Neural progenitor cell (in vitro differentiated cells): ENCODE data around the gene CACNA1D.

Experiments used
- CTCF ChIP-seq: fragments of 200-600 bp; sonication (generic); IDR thresholded peaks from 2 replicates; pipeline ENCODE4 v1.5.1; 2017; ENCODE audit warnings: antibody characterized with exemption, mild to moderate bottlenecking
- EZH2 ChIP-seq: fragments of 200-600 bp; sonication (generic); IDR thresholded peaks from 2 replicates; pipeline ENCODE4 v1.6.1; 2017; ENCODE audit warnings: antibody characterized with exemption, mild to moderate bottlenecking, moderate library complexity
- EZH2phosphoT487 ChIP-seq: fragments of 200-600 bp; sonication (generic); IDR thresholded peaks from 2 replicates; pipeline ENCODE4 v1.6.1; 2017; ENCODE audit warnings: antibody characterized with exemption

- no peak for TF ChIP-seq EZH2
- TF ChIP-seq CTCF = no peak
- no peak for TF ChIP-seq EZH2phosphoT487
Observed at GRCh38 chr3:53819163-53819868, 324.9 kb downstream of the CACNA1D start.
